Fibroblast of lung (primary cell): ENCODE data around the gene TREML4.

Source experiments
- CTCF ChIP-seq, 2 donors: IDR thresholded peaks in 1 of 2; conservative IDR thresholded peaks in 1 of 2; 1 replicate in 1 of 2; 2 replicates in 1 of 2; pipeline ENCODE4 v1.5.1; 2011 to 2012; ENCODE audit warnings: low read length in 2 of 2, control low read depth in 1 of 2, inconsistent platforms in 1 of 2, low read depth in 1 of 2, mild to moderate bottlenecking in 1 of 2
- EZH2 ChIP-seq: IDR thresholded peaks from 2 replicates; pipeline ENCODE4 v1.5.1; 2012; ENCODE audit warnings: low read length, control low read depth, mild to moderate bottlenecking; ENCODE audit errors: missing control alignments

- no peak for TF ChIP-seq CTCF (conservative IDR thresholded peaks at IDR 0.05 in 1 of 2, IDR thresholded peaks at IDR 0.05 in 1 of 2; ENCODE audit: low read depth in 1 of 2, low read length in 2 of 2)
- no peak for TF ChIP-seq EZH2
These were observed 1.6 kb downstream of the TREML4 start for GRCh38 chr6:41229721-41230120.
